DMS53 treated with DMSO at 0.1 percent for 48 hours (cell line): ENCODE results near the gene RNF4.

Source experiments
- DNase-seq: peaks from one replicate; lab custom pipeline; 2025; ENCODE audit not compliant: unreplicated experiment; lab: John Stamatoyannopoulos, UW

RNF4 gene

GRCh38 chr4:2437475-2438215 lies 31.3 kb upstream of the RNF4 start:
- no peak for DNase-seq

GRCh38 chr4:2438822-2439718 lies 29.8 kb upstream of the RNF4 start:
- no peak for DNase-seq

GRCh38 chr4:2441393-2442174 lies 27.3 kb upstream of the RNF4 start:
- DNase-seq: peak; percentile 68

GRCh38 chr4:2442175-2442993 lies 26.5 kb upstream of the RNF4 start:
- DNase-seq: no peak

DNA sequence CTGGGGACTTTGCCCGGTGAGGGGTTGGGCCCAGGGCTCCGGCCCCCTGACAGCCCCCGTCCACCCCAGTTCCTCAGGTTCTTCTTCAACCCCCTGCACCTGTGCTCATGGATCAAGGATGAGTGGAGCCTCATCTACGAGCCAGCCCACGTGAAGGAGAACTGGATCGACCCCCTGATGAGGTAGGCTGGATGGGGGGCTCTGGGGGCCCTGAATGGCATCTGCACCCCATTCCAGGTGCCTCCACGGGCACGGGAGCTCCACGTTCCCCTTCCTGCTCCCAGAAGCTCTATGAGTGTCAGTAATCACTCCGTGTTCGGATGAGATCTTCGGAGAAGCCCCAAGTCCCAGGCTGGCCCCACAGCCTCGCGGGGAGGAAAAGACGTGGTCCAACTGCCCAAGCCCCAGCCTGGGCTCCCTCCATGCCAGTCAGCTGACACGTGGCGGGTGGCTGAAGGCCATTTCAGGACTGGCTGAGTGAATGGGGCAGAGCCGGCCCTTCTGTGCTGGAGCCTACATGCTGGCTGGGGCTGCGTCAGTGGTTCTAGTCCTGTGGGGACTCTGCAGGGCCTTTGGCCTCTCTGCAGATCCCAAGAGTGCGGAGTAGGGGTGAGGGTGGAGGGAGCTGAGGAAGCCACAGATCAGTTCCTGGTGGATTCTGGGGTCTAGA lies 25.7 kb upstream of the RNF4 start:
- DNase-seq: no peak

- DNase-seq: no peak
Measured at GRCh38 chr4:2443956-2444740, 24.8 kb upstream of the RNF4 start.

DNA sequence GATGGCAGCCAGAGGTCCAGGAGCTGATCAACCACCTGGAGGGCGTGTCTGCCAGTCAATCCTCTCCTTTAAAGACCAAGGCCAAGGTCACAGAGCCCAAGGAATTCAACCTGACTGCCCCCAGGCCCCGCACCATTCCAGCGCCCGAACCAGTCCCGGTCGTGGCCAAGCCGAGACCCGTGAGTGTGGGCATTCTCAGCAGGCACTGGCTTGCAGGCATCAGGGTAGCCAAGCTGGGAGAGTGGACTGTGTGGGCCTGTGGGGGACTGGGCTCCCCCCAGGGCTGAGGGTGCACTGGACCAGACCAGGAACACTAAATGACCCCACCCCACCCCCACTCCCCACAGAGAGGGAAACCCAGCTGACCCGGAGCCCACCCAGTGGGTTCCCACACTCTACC lies 23.8 kb upstream of the RNF4 start:
- DNase-seq: no peak

GRCh38 chr4:2445571-2445970 lies 23.3 kb upstream of the RNF4 start:
- no peak for DNase-seq

DNA sequence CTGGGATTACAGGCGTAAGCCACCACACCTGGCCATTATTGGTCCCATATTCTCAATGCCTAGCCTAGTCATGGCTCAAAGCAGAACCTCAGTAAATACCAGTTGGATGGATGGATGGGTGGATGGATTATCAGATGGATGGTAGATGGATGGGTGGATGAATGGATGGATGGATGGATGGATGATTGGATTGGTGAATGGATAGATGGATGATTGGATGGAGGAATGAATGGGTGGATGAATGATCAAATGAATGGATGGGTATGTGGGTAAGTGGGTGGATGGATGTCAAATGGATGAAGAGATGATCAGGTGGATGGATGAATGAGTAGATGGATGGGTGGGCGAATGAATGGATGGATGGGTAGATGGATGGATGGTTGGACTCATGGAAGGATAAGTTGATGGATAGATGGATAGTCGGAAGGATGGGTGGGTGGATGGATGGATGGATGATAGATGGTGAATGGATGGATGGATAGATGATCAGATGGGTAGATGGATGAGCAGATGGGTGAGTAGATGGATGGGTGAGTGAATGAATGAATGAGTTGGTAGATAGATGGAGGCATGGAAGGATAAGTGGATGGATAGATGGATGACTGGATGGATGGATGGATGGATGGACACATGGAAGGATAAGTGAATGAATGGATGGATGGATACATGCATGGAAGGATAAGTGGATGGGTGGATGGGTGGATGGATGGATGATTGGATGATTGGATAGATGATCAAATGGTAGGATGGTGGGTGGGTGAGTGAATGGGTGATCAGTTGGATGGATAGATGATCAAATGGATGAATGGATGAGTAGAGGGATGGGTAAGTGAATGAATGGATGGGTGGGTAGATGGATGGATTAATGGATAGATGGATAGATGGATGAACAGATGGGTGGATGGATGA lies 22.0 kb upstream of the RNF4 start:
- DNase-seq: no peak

GRCh38 chr4:2448589-2448988 lies 20.3 kb upstream of the RNF4 start:
- no peak for DNase-seq

- no peak for DNase-seq
Measured at GRCh38 chr4:2449051-2449450, 19.9 kb upstream of the RNF4 start.

DNA sequence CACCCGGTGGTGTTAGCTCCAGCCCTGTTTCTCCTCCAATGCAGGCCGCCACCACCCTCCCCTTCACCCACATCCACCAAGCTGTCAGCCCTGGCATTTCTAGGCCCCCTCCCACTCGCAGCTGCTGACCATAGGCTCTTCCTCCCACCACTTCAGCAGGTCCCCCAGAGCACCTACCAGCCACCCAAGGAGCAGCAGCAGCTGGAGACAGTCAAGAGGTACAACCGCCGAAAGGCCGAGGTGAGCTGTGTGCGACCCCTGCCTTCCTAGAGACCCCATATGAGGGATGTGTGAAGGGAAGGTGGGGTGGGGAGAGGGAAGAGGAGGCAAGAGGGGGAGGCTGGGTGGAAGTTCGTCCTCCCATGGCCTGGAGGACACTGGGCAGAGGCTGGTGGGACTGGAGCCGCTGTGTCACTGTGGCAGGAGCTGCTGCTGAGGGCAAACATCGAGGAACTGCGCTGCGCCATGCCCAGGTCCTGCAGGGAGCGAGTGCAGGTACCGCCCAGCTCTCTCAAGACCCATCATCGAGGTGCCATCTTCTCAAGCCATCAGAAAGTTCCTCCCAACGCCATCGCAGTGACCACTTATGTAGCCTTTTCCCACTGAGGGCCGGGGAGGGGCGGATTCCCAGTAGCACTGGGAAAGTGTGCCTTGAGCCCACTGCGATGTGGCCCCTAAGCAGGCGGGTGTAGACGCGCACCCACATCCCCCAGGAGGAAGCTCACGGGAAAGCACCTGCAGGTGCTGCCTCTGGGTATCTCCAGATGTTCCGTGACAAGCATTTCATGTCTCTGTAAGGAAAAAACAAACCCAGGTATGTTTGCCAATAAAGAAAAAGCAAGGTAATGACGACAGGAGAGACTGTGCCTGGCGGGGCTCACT lies 19.2 kb upstream of the RNF4 start:
- no peak for DNase-seq

DNA sequence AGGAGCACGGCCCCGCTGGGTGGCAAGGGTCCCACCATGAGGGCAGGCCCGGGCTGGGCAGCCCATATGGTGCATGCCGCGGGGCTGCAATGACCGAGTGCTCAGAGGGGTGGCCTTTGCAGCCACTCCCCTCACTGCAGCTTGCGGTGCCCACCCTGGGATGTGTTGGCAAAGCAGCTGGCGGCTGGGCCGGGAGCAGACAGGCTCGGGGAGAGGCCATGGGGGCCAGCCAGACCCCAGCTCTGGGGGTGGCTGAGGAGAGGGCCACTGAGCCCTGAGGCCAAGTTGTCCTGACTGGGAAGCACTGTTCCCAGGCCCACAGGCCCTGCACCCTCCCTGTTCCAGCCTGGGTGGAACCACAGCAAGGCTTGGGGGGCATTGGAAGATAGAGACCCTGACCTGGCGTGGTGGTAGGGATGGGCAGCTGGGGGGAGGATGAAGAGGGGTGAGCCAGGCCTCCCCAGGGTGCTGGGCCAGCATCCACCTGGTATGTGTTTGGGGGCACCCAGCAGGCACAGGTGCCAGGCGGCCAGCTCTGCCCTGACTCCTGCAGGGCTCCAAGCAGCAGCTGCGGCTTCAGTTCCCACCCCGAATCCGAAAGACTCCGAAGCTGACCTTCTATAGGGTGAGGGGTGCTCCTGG lies 18.4 kb upstream of the RNF4 start:
- DNase-seq: no peak

DNA sequence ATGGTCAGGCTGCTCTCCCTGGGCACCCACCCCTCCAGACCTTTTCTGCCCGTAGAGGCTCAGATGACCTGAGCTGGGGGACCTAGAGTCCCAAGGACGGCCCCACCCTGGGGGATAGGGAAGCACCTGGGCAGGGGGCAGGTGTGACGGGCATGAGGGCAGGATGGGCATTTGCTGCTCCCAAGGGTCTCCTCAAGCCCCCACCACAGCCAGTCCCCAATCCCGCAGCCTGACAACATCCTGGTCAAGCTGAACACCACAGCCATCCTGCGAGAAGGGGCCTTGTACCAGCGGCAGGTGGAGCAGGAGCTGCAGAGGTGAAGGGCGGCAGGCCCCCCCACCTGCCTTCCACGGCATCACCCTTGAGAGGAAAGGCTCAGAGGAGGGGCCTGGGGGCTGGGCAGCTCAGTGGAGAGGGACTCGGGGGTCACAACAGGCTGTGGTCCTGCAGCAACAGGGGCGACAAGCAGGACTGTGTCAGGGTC lies 17.8 kb upstream of the RNF4 start:
- no peak for DNase-seq

DNA sequence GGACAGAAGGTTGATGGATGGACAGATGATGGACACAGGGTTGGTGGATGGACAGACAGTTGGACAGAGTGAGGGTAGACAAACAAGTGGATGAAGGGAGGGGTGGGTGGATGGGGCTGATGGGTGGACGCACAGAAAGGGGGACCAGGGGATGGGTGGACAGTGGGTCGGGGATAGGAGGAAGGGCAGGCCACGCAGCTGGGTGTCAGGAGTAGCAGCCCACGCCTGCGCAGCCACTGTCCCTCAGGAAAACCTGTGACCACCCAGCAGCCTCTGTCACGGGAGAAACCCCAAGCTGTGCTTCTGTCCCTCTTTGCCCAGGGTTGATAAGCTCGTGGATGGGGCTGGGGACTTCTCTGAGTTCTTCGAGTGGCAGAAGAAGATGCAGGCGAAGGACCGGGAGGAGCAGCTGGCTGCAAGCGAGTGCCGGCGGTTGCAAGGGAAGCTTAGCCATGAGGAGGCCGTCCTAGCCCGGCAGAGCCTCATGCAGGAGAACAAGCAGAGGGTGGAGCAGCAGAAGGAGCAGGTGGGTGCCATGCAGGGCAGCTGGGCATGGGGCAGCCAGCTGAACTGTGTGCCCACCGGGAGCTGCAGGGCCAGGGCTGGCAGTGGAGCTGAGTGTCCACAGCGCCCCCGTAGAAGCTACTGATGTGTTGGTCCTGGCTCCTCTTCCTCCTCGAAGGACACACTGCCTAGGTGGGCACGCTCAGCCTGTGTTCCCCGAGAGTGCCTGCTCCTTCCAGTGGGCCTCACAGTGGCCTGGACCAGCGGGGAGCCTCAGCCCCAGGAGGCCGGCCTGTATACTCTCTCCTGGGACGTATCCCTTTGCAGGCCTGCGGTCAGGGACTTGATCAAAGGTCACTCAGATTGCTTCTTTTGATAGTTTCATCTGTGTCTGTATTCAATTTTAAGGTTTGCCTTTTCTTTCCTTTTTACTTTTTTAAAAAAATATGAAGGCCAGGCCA lies 16.8 kb upstream of the RNF4 start:
- no peak for DNase-seq
